ES-I3 (cell line): ENCODE data around the gene LMF1.

ENCODE experiments used
- H3K36me3 ChIP-seq: 2 replicates; pipeline ENCODE4 v1.6.1; 2013; ENCODE audit warnings: mild to moderate bottlenecking, low read length, control low read depth, moderate library complexity; ENCODE audit not compliant: insufficient read depth
- H3K4me1 ChIP-seq: 2 replicates; pipeline ENCODE4 v1.6.1; 2013; ENCODE audit warnings: mild to moderate bottlenecking, control low read depth, low read length; ENCODE audit not compliant: insufficient read depth
- H3K9ac ChIP-seq: 2 replicates; pipeline ENCODE4 v1.6.1; 2013; ENCODE audit warnings: low read depth, mild to moderate bottlenecking, low read length, moderate library complexity
- H3K9me3 ChIP-seq: 2 replicates; pipeline ENCODE4 v1.6.1; 2013; ENCODE audit warnings: mild to moderate bottlenecking, low read length, moderate library complexity; ENCODE audit not compliant: control insufficient read depth, insufficient read depth

The LMF1 gene

GRCh38 chr16:1009358-1010150 lies 38.8 kb upstream of the LMF1 start:
- Histone ChIP-seq H3K9me3 (no peaks in the 10 kb centered on the region), H3K36me3 (no peaks in the 10 kb centered on the region), H3K4me1 (no peaks in the 10 kb centered on the region; the same call in 1 of the 2 replicates), H3K9ac (no peak overlapping the region)

DNA sequence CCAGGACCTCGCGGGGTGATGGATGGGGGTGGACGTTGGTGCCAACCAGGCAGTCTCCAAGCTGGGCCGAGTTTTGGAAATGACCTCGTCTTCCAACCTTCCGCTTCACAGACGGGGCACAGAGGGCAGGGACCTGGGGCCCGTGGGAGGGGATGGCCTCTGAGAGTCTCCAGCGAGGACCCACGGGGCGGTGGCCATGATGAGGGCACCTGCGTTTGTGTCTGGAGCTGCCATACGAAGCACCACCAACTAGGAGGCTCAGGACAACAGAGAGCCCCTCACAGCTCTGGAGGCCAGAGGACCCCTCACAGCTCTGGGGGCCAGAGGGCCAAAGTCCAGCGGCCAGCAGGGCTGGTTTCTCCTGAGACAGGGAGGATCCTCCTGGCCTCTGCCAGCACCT lies 37.3 kb upstream of the LMF1 start:
- no peaks in the 10 kb centered on the region; the same call in 1 of the 2 replicates for H3K4me1 ChIP-seq
- no peak overlapping the region for H3K9ac ChIP-seq
- no peaks in the 10 kb centered on the region for H3K9me3 ChIP-seq
- no peaks in the 10 kb centered on the region for H3K36me3 ChIP-seq

DNA sequence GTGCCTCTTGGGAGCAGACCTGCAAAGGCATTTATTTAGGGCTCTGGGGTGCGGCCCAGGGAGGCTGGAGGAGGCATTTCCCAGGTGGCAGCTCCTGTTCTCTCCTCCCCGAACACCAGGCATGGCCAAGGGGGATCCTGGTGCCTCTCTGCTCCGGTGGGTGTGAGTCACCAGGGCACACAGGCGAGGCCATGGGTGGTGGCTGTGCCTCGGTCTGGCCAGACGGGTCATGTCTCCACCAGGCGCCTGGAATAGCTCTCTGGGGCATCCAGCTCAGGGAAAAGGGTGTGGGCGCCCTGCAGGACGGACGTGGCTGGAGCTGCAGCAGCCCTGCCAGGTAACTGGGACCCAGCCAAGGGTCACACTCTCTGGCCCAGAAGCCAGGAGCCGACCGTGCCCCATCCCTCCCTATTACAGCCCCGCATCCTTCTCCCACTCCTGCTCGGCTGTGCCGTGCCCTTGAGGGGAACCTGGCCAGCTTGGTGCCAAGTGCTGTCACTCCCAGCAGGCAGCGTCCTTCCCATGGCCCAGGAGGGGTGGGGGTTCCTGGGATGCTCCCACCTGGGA lies 36.6 kb upstream of the LMF1 start:
- Histone ChIP-seq H3K4me1 (no peaks in the 10 kb centered on the region; the same call in 1 of the 2 replicates), H3K9me3 (no peaks in the 10 kb centered on the region), H3K36me3 (no peaks in the 10 kb centered on the region), H3K9ac (no peak overlapping the region)

- Histone ChIP-seq H3K36me3 (no peaks in the 10 kb centered on the region), H3K9me3 (no peaks in the 10 kb centered on the region), H3K4me1 (no peaks in the 10 kb centered on the region; the same call in 1 of the 2 replicates), H3K9ac (no peak overlapping the region)
Observed at GRCh38 chr16:1006781-1007180, 36.0 kb upstream of the LMF1 start.

GRCh38 chr16:1005286-1005685 lies 34.5 kb upstream of the LMF1 start:
- H3K4me1 ChIP-seq: no peaks in the 10 kb centered on the region; the same call in 1 of the 2 replicates
- no peaks in the 10 kb centered on the region for H3K9me3 ChIP-seq

DNA sequence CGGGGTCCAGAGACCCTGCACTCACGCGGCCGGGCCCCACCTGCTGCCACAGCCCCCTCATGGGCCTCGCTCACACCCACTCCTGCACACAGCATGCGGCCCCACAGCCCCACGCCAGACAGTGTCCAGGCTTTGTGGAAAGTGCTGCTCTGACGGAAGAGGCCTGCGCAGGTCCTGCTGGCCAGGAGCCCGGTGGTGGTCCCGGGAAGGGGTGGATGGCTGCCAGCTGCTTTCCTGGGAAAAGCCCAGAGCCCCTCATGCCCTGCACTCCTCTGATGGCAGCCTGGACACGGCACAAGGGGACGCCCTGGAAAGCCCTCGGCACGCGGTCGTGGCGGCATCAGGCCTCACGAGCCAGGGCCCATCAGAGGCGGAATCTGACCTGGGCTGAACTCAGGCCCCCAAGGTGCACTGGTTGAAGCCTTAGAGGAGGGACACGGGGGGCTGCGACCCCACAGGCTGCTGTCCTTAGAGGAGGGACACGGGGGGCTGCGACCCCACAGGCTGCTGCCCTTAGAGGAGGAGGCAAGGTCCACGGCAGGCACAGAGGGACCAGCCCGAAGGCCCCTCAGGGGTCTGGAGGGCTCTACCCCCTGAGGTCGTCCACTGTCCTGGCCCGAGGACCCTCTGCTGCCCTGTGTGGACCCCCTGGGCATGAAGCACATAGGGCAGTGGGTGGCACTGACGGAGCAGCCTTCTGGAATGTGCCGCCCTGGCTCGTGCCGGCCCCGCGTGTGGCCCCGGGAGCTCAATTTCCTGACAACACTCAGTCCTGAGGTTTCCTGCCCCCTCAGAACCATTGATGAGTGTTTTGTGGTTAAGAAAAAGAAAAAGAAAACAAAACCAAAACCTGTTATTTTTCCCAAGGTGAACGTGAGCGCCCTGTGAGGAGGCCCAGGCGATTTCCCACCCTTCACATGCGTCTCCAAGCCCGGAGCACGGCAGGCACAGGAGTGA lies 32.9 kb upstream of the LMF1 start:
- Histone ChIP-seq H3K36me3 (no peaks in the 10 kb centered on the region), H3K9me3 (no peaks in the 10 kb centered on the region), H3K4me1 (no peaks in the 10 kb centered on the region; the same call in 1 of the 2 replicates), H3K9ac (no peak overlapping the region)

More at GRCh38 chr16:1005286-1005685, 34.5 kb upstream of the LMF1 start:
- no peak overlapping the region for H3K9ac ChIP-seq
- no peaks in the 10 kb centered on the region for H3K36me3 ChIP-seq

- no peak overlapping the region for H3K9ac ChIP-seq
- no peaks in the 10 kb centered on the region; the same call in 1 of the 2 replicates for H3K4me1 ChIP-seq
- no peaks in the 10 kb centered on the region for H3K36me3 ChIP-seq
Observed at GRCh38 chr16:1002399-1003166, 31.8 kb upstream of the LMF1 start.

DNA sequence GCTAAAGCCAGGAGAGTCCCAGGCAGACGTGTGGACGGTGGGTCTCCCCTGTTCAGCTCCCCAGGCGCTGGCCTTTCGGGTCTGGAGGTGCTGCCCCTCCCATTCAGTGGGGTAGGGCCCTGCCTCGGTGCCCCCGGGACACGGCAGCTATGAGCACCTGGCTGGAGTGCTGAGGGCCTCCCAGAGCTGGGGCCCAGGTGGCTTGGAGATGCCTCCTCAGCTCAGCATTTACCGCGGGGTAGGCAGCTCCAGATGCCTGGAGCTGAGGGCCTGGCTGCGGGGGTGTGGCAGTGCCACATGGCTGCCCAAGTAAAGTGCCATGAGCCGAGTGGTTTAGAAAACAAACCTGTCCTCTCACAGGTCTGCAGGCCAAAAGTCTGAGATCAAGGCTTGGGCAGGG lies 30.3 kb upstream of the LMF1 start:
- H3K36me3 ChIP-seq: no peaks in the 10 kb centered on the region
- H3K9ac ChIP-seq: no peak overlapping the region
- H3K4me1 ChIP-seq: no peaks in the 10 kb centered on the region; the same call in 1 of the 2 replicates
- peaks cover 5% of the 10 kb centered on the region for H3K9me3 ChIP-seq

More at GRCh38 chr16:1002399-1003166, 31.8 kb upstream of the LMF1 start:
- no peaks in the 10 kb centered on the region for H3K9me3 ChIP-seq

- H3K9me3 ChIP-seq: peaks cover 9% of the 10 kb centered on the region
- no peak overlapping the region for H3K9ac ChIP-seq
- no peaks in the 10 kb centered on the region for H3K36me3 ChIP-seq
- H3K4me1 ChIP-seq: no peaks in the 10 kb centered on the region; the same call in 1 of the 2 replicates
Observed at GRCh38 chr16:1000608-1001007, 29.8 kb upstream of the LMF1 start.

DNA sequence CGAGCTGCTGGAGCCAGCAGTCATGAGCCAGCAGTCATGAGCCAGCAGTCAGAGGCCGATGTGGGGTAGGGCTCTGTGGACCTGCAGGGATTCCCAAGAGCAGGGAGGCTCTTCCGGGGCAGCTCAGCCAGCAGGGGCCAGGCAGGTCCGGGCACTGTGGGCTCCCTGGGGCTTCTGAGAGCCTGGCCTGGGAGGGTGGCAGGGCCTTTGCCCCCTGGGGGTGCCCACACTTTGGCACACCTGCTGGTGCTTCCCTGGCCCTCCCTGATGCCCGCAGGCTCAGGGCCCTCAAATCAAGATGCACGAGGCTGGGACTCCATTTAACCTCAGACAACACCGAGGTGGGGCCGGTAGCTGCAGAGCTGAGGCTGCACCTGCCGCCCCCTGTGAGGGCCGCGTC lies 28.9 kb upstream of the LMF1 start:
- peaks cover 16% of the 10 kb centered on the region for H3K9me3 ChIP-seq
- no peak overlapping the region for H3K9ac ChIP-seq
- no peaks in the 10 kb centered on the region; the same call in 1 of the 2 replicates for H3K4me1 ChIP-seq
- no peaks in the 10 kb centered on the region for H3K36me3 ChIP-seq

GRCh38 chr16:998615-999014 lies 27.8 kb upstream of the LMF1 start:
- H3K9me3 ChIP-seq: peaks cover 17% of the 10 kb centered on the region
- H3K4me1 ChIP-seq: no peaks in the 10 kb centered on the region; the same call in 1 of the 2 replicates
- no peak overlapping the region for H3K9ac ChIP-seq
- no peaks in the 10 kb centered on the region for H3K36me3 ChIP-seq

DNA sequence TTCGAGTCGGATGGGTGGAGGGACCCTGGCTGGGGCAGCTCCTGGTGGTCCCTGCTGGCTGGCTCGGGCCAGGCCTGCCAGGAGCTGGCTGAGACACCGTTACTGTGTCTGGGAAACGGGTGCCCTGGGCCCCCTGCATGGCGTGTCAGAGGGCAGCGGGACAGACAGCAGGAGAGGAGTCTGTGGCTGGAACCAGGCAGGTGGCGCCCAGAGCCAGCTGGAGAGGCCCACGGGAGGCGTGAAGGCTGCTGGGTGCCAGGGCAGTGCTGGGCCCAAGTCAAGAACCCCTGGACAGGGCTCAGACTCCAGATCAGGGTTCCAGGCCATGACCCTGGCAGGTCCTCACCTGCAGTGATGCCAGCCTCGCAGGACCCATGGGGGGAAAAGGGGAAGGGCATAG lies 27.4 kb upstream of the LMF1 start:
- no peak overlapping the region for H3K9ac ChIP-seq
- no peaks in the 10 kb centered on the region; the same call in 1 of the 2 replicates for H3K4me1 ChIP-seq
- no peaks in the 10 kb centered on the region for H3K36me3 ChIP-seq
- peaks cover 17% of the 10 kb centered on the region for H3K9me3 ChIP-seq

GRCh38 chr16:997440-998051 lies 26.8 kb upstream of the LMF1 start:
- no peaks in the 10 kb centered on the region for H3K36me3 ChIP-seq
- H3K9me3 ChIP-seq: peaks cover 17% of the 10 kb centered on the region
- no peaks in the 10 kb centered on the region for H3K4me1 ChIP-seq
- H3K9ac ChIP-seq: no peak overlapping the region; the same call in 1 of the 2 replicates
